ENCODE data around the gene SPAG4.

GRCh38 chr20:35665949-35666288 is 50.3 kb downstream of the SPAG4 start:
- no peak for TF ChIP-seq EZH2phosphoT487 (IDR thresholded peaks at IDR 0.05)
- TF ChIP-seq CTCF (IDR thresholded peaks at IDR 0.05) = no peak
